WTC11 (cell line): Measurements from ENCODE around the gene WWOX. TPM values are rescaled to one million over a fixed set of nuclear protein-coding genes. Genes with fewer than 3 reads are reported as not detected.

Experiments used
- ATAC-seq: fragments of 200-7000 bp; cut with Tn5 transposase; 2 replicates; pipeline ENCODE4 v1.10.0; 2021; ENCODE audit warnings: mild to moderate bottlenecking, moderate library complexity
- CTCF ChIA-PET: fragments of 300-600 bp; sonication (Branson Sonifier 250); formaldehyde crosslinking; loops from one replicate; lab custom pipeline; 2021; ENCODE audit warnings: antibody characterized with exemption; lab: Charles Lee
- POLR2A ChIA-PET: fragments of 350-600 bp; sonication (Branson Sonifier 250); formaldehyde crosslinking; loops from one replicate; lab custom pipeline; 2021; ENCODE audit warnings: antibody characterized with exemption; lab: Charles Lee
- DNase-seq: peaks from one replicate; pipeline ENCODE4 v3.0.0; 2021; ENCODE audit warnings: low spot score
- H3K27ac Mint-ChIP-seq: 2 replicates; pipeline ENCODE4 v1.8.0; 2021; ENCODE audit warnings: mixed read lengths
- H3K27me3 Mint-ChIP-seq: 2 replicates; pipeline ENCODE4 v1.8.0; 2021; ENCODE audit warnings: low read depth, mild to moderate bottlenecking, moderate library complexity, mixed read lengths
- H3K36me3 Mint-ChIP-seq: 2 replicates; pipeline ENCODE4 v1.8.0; 2021; ENCODE audit warnings: mixed read lengths
- H3K4me1 Mint-ChIP-seq: 2 replicates; pipeline ENCODE4 v1.8.0; 2022; ENCODE audit warnings: mixed read lengths
- H3K4me3 Mint-ChIP-seq: 2 replicates; pipeline ENCODE4 v1.8.0; 2021; ENCODE audit warnings: mild to moderate bottlenecking, moderate library complexity, mixed read lengths
- H3K9me3 Mint-ChIP-seq: 2 replicates; pipeline ENCODE4 v1.8.0; 2021; ENCODE audit warnings: mixed read lengths
- CREB1 ChIP-seq: sonication (generic); formaldehyde crosslinking; IDR thresholded peaks from 2 replicates; pipeline ENCODE4 v1.8.0; 2023; ENCODE audit warnings: mild to moderate bottlenecking, missing genetic modification reagents
- CREM ChIP-seq: sonication (generic); formaldehyde crosslinking; IDR thresholded peaks from 2 replicates; pipeline ENCODE4 v1.8.1; 2022; ENCODE audit warnings: mild to moderate bottlenecking, missing genetic modification reagents, moderate library complexity
- FOXJ3 ChIP-seq: sonication (generic); formaldehyde crosslinking; IDR thresholded peaks from 2 replicates; pipeline ENCODE4 v1.9.0; 2021; ENCODE audit warnings: missing genetic modification reagents, mild to moderate bottlenecking, borderline replicate concordance
- GTF2I ChIP-seq: fragments of 250-450 bp; sonication (Bioruptor Pico); conservative IDR thresholded peaks from 2 replicates; pipeline ENCODE4 v1.4.0; 2021; ENCODE audit warnings: mild to moderate bottlenecking
- KAT7 ChIP-seq: sonication (generic); formaldehyde crosslinking; IDR thresholded peaks from 2 replicates; pipeline ENCODE4 v1.8.1; 2023; ENCODE audit warnings: missing genetic modification reagents, mild to moderate bottlenecking, borderline replicate concordance
- MYBL2 ChIP-seq: sonication (generic); formaldehyde crosslinking; IDR thresholded peaks from 2 replicates; pipeline ENCODE4 v1.8.1; 2023; ENCODE audit warnings: mild to moderate bottlenecking, moderate library complexity, missing genetic modification reagents
- NFE2L1 ChIP-seq: sonication (generic); formaldehyde crosslinking; IDR thresholded peaks from 2 replicates; pipeline ENCODE4 v1.8.1; 2023; ENCODE audit warnings: missing genetic modification reagents
- NFYB ChIP-seq: sonication (generic); formaldehyde crosslinking; conservative IDR thresholded peaks from 2 replicates; pipeline ENCODE4 v1.8.0; 2022; ENCODE audit warnings: low read depth, missing genetic modification reagents
- NR1H2 ChIP-seq: sonication (generic); formaldehyde crosslinking; IDR thresholded peaks from 2 replicates; pipeline ENCODE4 v1.9.0; 2021; ENCODE audit warnings: mild to moderate bottlenecking, moderate library complexity, missing genetic modification reagents
- OVOL2 ChIP-seq: fragments of 250-450 bp; sonication (Bioruptor Pico); IDR thresholded peaks from 2 replicates; pipeline ENCODE4 v1.9.0; 2021; ENCODE audit warnings: mild to moderate bottlenecking, borderline replicate concordance
- SP1 ChIP-seq: sonication (generic); formaldehyde crosslinking; conservative IDR thresholded peaks from 2 replicates; pipeline ENCODE4 v1.8.1; 2022; ENCODE audit warnings: missing genetic modification reagents
- ZNF121 ChIP-seq: sonication (generic); formaldehyde crosslinking; IDR thresholded peaks from 2 replicates; pipeline ENCODE4 v1.8.0; 2023; ENCODE audit warnings: missing genetic modification reagents
- ZNF138 ChIP-seq: sonication (generic); formaldehyde crosslinking; conservative IDR thresholded peaks from 2 replicates; pipeline ENCODE4 v1.8.1; 2022; ENCODE audit warnings: mild to moderate bottlenecking, moderate library complexity, missing genetic modification reagents
- ZNF232 ChIP-seq: sonication (generic); formaldehyde crosslinking; IDR thresholded peaks from 2 replicates; pipeline ENCODE4 v1.8.0; 2022; ENCODE audit warnings: mild to moderate bottlenecking, missing genetic modification reagents
- total RNA-seq: library from RNA; stranded (reverse); gene quantifications from 3 replicates; pipeline ENCODE4 v1.2.3, GENCODE V29; 2021
- TF ChIP-seq, protein P1 (sequence below): sonication (generic); formaldehyde crosslinking; IDR thresholded peaks from 2 replicates; pipeline ENCODE4 v1.8.0; 2022; ENCODE audit warnings: mild to moderate bottlenecking, missing genetic modification reagents
- TF ChIP-seq, protein P2 (sequence below): fragments of 250-450 bp; sonication (Bioruptor Pico); IDR thresholded peaks from 2 replicates; pipeline ENCODE4 v1.8.0; 2021; ENCODE audit warnings: mild to moderate bottlenecking
- TF ChIP-seq, protein P3 (sequence below): fragments of 250-450 bp; sonication (Bioruptor Pico); conservative IDR thresholded peaks from 2 replicates; pipeline ENCODE4 v1.9.0; 2021; ENCODE audit warnings: mild to moderate bottlenecking
- TF ChIP-seq, protein P4 (sequence below): fragments of 250-450 bp; sonication (Bioruptor Pico); IDR thresholded peaks from 2 replicates; pipeline ENCODE4 v2.1.2; 2022; ENCODE audit warnings: mild to moderate bottlenecking, moderate library complexity
- TF ChIP-seq, protein P5 (sequence below): sonication (generic); formaldehyde crosslinking; IDR thresholded peaks from 2 replicates; pipeline ENCODE4 v1.8.1; 2023; ENCODE audit warnings: mild to moderate bottlenecking, missing genetic modification reagents, moderate library complexity
- TF ChIP-seq, protein P6 (sequence below): sonication (generic); formaldehyde crosslinking; IDR thresholded peaks from 2 replicates; pipeline ENCODE4 v1.8.0; 2022; ENCODE audit warnings: mild to moderate bottlenecking, missing genetic modification reagents
- TF ChIP-seq, protein P7 (sequence below): sonication (generic); formaldehyde crosslinking; IDR thresholded peaks from 2 replicates; pipeline ENCODE4 v1.8.0; 2022; ENCODE audit warnings: mild to moderate bottlenecking, missing genetic modification reagents
- TF ChIP-seq, protein P8 (sequence below): fragments of 250-450 bp; sonication (Bioruptor Pico); IDR thresholded peaks from 2 replicates; pipeline ENCODE4 v1.9.0; 2021; ENCODE audit warnings: mild to moderate bottlenecking
- TF ChIP-seq, protein P9 (sequence below): sonication (generic); formaldehyde crosslinking; IDR thresholded peaks from 2 replicates; pipeline ENCODE4 v1.8.1; 2023; ENCODE audit warnings: mild to moderate bottlenecking, moderate library complexity, missing genetic modification reagents

The WWOX gene
- total RNA-seq, 1 experiment from 2014 or later = 15.7 TPM

DNA sequence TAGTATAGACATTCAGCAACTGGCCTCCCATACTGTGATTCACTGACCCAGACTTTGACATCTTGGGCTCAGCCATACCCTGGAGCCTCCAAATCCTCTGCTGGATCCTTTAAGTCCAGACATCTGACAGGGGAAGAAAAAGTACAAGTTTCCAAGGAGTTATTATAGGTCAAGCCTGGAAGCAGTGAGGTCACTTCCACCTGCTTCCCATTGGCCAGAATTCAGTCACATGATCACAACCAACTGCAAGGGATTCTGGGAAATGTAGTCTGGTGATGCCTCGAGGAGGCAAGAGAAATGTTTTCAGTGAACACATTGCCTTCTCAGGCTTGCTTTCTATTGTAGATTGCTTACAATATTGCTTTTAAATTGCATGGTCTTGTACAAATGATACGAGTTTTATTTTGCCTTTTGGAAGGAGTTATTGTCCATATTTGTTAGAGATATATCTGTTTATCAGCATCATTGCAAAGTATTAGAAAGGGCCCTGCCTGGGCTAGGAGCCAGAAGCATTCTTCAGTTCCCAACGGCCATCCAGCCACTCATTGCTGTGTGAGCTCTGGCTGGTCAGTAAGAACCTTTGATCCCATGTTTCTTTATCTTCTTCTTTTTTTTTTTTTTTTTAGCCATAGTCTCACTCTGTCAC lies 696.9 kb downstream of the WWOX start:
- peak; percentile 73 for ATAC-seq
- Mint-ChIP-seq H3K36me3 (no peaks in the 10 kb centered on the region), H3K27ac (no peak overlapping the region), H3K9me3 (peaks cover 9% of the 10 kb centered on the region), H3K4me3 (no peak overlapping the region), H3K4me1 (no peaks in the 10 kb centered on the region), H3K27me3 (peaks cover 14% of the 10 kb centered on the region; the same call in 1 of the 2 replicates)
- POLR2A ChIA-PET = no interaction called here
- peak; percentile 36 for DNase-seq
- CTCF ChIA-PET = no interaction called here
- TF ChIP-seq, protein P1, sequence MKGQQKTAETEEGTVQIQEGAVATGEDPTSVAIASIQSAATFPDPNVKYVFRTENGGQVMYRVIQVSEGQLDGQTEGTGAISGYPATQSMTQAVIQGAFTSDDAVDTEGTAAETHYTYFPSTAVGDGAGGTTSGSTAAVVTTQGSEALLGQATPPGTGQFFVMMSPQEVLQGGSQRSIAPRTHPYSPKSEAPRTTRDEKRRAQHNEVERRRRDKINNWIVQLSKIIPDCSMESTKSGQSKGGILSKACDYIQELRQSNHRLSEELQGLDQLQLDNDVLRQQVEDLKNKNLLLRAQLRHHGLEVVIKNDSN = peak; percentile 91
- TF ChIP-seq, protein P2, sequence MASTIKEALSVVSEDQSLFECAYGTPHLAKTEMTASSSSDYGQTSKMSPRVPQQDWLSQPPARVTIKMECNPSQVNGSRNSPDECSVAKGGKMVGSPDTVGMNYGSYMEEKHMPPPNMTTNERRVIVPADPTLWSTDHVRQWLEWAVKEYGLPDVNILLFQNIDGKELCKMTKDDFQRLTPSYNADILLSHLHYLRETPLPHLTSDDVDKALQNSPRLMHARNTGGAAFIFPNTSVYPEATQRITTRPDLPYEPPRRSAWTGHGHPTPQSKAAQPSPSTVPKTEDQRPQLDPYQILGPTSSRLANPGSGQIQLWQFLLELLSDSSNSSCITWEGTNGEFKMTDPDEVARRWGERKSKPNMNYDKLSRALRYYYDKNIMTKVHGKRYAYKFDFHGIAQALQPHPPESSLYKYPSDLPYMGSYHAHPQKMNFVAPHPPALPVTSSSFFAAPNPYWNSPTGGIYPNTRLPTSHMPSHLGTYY = no peak
- TF ChIP-seq NFE2L1 (CRISPR knock-in tag) (no peak), MYBL2 (CRISPR knock-in tag) (no peak), ZNF121 (CRISPR knock-in tag) (no peak), OVOL2 (CRISPR knock-in tag) (no peak), NR1H2 (CRISPR knock-in tag) (no peak), GTF2I (no peak), CREM (CRISPR knock-in tag) (no peak), KAT7 (no peak), FOXJ3 (CRISPR knock-in tag) (no peak), ZNF138 (CRISPR knock-in tag) (no peak), CREB1 (CRISPR knock-in tag) (no peak), ZNF232 (CRISPR knock-in tag) (no peak), SP1 (CRISPR knock-in tag) (no peak), NFYB (peak; percentile 98)
- TF ChIP-seq, protein P3, sequence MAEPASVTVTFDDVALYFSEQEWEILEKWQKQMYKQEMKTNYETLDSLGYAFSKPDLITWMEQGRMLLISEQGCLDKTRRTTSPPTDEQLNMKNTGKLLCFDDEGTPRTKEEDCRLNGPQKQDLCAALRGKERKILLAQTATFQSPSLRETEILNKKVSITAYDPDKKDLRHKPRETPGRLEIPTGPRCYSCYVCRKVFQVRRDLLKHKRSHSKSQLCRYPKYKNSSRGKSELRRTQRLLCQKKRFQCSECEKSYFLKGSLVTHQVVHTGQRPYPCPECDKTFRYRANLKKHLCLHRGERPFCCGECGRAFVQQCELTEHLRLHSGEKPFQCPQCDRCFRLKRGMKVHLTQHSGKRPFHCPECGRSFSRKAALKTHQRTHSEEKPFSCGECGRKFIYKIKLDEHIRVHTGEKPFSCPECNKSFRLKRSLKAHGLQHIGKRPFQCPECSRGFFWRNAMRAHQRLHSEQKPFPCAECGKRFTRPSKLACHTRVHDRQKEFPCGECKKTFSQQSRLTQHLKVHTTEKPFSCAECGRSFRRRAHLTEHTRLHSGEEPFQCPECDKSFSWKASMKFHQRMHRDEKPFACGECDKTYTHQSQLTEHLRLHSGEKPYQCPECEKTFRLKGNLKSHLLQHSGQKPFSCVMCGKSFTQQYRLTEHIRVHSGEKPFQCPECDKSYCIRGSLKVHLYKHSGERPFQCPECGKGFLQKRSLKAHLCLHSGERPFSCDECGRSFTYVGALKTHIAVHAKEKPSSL (CRISPR knock-in tag) = no peak
- TF ChIP-seq, protein P4, sequence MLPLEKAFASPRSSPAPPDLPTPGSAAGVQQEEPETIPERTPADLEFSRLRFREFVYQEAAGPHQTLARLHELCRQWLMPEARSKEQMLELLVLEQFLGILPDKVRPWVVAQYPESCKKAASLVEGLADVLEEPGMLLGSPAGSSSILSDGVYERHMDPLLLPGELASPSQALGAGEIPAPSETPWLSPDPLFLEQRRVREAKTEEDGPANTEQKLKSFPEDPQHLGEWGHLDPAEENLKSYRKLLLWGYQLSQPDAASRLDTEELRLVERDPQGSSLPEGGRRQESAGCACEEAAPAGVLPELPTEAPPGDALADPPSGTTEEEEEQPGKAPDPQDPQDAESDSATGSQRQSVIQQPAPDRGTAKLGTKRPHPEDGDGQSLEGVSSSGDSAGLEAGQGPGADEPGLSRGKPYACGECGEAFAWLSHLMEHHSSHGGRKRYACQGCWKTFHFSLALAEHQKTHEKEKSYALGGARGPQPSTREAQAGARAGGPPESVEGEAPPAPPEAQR = no peak
- TF ChIP-seq, protein P5, sequence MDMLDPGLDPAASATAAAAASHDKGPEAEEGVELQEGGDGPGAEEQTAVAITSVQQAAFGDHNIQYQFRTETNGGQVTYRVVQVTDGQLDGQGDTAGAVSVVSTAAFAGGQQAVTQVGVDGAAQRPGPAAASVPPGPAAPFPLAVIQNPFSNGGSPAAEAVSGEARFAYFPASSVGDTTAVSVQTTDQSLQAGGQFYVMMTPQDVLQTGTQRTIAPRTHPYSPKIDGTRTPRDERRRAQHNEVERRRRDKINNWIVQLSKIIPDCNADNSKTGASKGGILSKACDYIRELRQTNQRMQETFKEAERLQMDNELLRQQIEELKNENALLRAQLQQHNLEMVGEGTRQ (CRISPR knock-in tag) = peak; percentile 92
- TF ChIP-seq, protein P6, sequence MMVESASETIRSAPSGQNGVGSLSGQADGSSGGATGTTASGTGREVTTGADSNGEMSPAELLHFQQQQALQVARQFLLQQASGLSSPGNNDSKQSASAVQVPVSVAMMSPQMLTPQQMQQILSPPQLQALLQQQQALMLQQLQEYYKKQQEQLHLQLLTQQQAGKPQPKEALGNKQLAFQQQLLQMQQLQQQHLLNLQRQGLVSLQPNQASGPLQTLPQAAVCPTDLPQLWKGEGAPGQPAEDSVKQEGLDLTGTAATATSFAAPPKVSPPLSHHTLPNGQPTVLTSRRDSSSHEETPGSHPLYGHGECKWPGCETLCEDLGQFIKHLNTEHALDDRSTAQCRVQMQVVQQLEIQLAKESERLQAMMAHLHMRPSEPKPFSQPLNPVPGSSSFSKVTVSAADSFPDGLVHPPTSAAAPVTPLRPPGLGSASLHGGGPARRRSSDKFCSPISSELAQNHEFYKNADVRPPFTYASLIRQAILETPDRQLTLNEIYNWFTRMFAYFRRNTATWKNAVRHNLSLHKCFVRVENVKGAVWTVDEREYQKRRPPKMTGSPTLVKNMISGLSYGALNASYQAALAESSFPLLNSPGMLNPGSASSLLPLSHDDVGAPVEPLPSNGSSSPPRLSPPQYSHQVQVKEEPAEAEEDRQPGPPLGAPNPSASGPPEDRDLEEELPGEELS (CRISPR knock-in tag) = no peak
- TF ChIP-seq, protein P7, sequence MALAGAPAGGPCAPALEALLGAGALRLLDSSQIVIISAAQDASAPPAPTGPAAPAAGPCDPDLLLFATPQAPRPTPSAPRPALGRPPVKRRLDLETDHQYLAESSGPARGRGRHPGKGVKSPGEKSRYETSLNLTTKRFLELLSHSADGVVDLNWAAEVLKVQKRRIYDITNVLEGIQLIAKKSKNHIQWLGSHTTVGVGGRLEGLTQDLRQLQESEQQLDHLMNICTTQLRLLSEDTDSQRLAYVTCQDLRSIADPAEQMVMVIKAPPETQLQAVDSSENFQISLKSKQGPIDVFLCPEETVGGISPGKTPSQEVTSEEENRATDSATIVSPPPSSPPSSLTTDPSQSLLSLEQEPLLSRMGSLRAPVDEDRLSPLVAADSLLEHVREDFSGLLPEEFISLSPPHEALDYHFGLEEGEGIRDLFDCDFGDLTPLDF (CRISPR knock-in tag) = no peak
- TF ChIP-seq, protein P8, sequence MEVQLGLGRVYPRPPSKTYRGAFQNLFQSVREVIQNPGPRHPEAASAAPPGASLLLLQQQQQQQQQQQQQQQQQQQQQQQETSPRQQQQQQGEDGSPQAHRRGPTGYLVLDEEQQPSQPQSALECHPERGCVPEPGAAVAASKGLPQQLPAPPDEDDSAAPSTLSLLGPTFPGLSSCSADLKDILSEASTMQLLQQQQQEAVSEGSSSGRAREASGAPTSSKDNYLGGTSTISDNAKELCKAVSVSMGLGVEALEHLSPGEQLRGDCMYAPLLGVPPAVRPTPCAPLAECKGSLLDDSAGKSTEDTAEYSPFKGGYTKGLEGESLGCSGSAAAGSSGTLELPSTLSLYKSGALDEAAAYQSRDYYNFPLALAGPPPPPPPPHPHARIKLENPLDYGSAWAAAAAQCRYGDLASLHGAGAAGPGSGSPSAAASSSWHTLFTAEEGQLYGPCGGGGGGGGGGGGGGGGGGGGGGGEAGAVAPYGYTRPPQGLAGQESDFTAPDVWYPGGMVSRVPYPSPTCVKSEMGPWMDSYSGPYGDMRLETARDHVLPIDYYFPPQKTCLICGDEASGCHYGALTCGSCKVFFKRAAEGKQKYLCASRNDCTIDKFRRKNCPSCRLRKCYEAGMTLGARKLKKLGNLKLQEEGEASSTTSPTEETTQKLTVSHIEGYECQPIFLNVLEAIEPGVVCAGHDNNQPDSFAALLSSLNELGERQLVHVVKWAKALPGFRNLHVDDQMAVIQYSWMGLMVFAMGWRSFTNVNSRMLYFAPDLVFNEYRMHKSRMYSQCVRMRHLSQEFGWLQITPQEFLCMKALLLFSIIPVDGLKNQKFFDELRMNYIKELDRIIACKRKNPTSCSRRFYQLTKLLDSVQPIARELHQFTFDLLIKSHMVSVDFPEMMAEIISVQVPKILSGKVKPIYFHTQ (CRISPR knock-in tag) = no peak
- TF ChIP-seq, protein P9, sequence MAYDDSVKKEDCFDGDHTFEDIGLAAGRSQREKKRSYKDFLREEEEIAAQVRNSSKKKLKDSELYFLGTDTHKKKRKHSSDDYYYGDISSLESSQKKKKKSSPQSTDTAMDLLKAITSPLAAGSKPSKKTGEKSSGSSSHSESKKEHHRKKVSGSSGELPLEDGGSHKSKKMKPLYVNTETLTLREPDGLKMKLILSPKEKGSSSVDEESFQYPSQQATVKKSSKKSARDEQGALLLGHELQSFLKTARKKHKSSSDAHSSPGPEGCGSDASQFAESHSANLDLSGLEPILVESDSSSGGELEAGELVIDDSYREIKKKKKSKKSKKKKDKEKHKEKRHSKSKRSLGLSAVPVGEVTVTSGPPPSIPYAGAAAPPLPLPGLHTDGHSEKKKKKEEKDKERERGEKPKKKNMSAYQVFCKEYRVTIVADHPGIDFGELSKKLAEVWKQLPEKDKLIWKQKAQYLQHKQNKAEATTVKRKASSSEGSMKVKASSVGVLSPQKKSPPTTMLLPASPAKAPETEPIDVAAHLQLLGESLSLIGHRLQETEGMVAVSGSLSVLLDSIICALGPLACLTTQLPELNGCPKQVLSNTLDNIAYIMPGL = no peak
